ENCODE data around the gene ACP2. TPM values are rescaled to one million over a fixed set of nuclear protein-coding genes. Genes with fewer than 3 reads are reported as not detected.

The ACP2 gene
- total and polyA plus RNA-seq, 9 of the 15 experiments (the other 6 are each of a cell fraction or from before 2014, with no cell fraction given) = 1.9 to 20.0 (median 11.6) TPM

- Histone ChIP-seq H3K4me3 (no peak overlapping the region), H2AFZ (ENCODE audit: low read depth, low read length) (no peak overlapping the region), H3K9ac (ENCODE audit: insufficient read depth in 1 of 2, low read depth in 2 of 2, low read length in 2 of 2) (peak overlapping the region in 1 of 2 experiments; percentile 42; a peak in 1 of 4 replicates), H3K79me2 (ENCODE audit: control insufficient read depth, insufficient read depth, low read length) (peaks cover 31% of the 10 kb centered on the region), H3K36me3 (ENCODE audit: control insufficient read depth, insufficient read depth, low read length) (peaks cover 50% of the 10 kb centered on the region; the same call in 2 of the 3 replicates), H3K9me1 (ENCODE audit: control insufficient read depth, insufficient read depth, low read length) (no peaks in the 10 kb centered on the region), H3K27ac (ENCODE audit: extremely low read depth, low read depth, low read length) (no peak overlapping the region), H3K4me1 (replicated peaks in 1 of 2; ENCODE audit: control insufficient read depth in 2 of 2, insufficient read depth in 2 of 2, low read length in 2 of 2) (peaks cover 11 to 16% of the 10 kb centered on the region in 2 experiments; a peak in 4 of 5 replicates), H3K9me3 (replicated peaks; ENCODE audit: control insufficient read depth, insufficient read depth, low read depth, low read length) (no peaks in the 10 kb centered on the region), H3K4me2 (ENCODE audit: insufficient read depth, low read length) (no peak overlapping the region), H4K20me1 (replicated peaks; ENCODE audit: control insufficient read depth, insufficient read depth, low read length) (no peaks in the 10 kb centered on the region; the same call in 1 of the 2 replicates), H3K27me3 (ENCODE audit: control insufficient read depth in 2 of 2, insufficient read depth in 2 of 2, low read length in 2 of 2) (no peaks in the 10 kb centered on the region)
- ChIA-PET POLR2A (interaction anchor here (0.6 to 10.1 kb wide), 3 partner anchors 11 to 17 kb away, joined by 4 to 110 read pairs (median 5); no protein-coding TSS in a partner anchor), CTCF (ENCODE audit: low intra/inter-chr PET ratio) (no interaction called here)
- FAIRE-seq (no peak), ATAC-seq (no peak), DNase-seq (ENCODE audit: extremely low read depth in 1 of 4, low spot score in 3 of 4) (no peak)
- intact Hi-C loops (cut with micrococcal nuclease) (no loop called here), in situ Hi-C loops (cut with MboI) (no loop called here)
- no TSS peak for BruUV-seq (replicated peaks)
- WGBS (ENCODE audit: insufficient coverage, low coverage, missing lambda C conversion rate) = 86% methylated on average over 7 of the region's 11 CpGs
- no peak for TF ChIP-seq ZNF232 (CRISPR knock-in tag; IDR thresholded peaks at IDR 0.05)
- peak; percentile 28; the same call in 1 of the 2 replicates for TF ChIP-seq C11orf30 (IDR thresholded peaks at IDR 0.05; ENCODE audit: low read depth)
- peak; percentile 70 for TF ChIP-seq ZNF316 (IDR thresholded peaks at IDR 0.05)
- no peak for TF ChIP-seq FOXO4 (CRISPR knock-in tag; IDR thresholded peaks at IDR 0.05)
- 0 out of 2 replicates have a peak, but pooled peaks have one; percentile 25 for TF ChIP-seq MAFG (tag; conservative IDR thresholded peaks at IDR 0.05)
Measured at GRCh38 chr11:47245611-47246357, 2.8 kb downstream of the ACP2 start.

All from K562 (cell line).